Measurements from ENCODE around the gene MAD1L1. TPM values are rescaled to one million over a fixed set of nuclear protein-coding genes. Genes with fewer than 3 reads are reported as not detected.

MAD1L1 gene
- total RNA-seq, 2 donors from 2014 or later = 59.1 to 61.4 TPM

DNA sequence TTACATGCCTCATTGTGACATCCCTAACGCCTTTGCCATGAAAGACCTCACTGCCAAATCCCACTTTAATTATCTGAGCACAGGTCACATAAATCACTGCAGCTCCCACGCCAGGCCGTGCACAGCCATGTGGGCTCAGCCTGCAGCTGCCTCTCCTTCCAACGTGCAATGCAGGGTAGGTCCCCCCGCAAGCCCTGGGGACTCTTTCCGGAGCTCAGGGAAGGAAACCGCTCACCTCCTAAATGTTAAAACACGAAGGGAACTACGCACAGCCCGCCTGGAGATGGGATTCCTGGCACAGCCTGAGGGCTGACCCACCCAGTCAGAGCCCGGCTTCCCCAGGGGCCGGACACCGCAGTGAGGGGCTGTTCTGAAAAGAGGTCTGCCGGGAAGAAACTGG, 128.0 kb downstream of the MAD1L1 start:
- 89% methylated on average over 10 to 14 of the region's 14 CpGs for WGBS, 2 experiments (ENCODE audit: insufficient coverage in 1 of 2, insufficient read length in 1 of 2)
- Histone ChIP-seq H3K4me1 (ENCODE audit: control insufficient read depth, insufficient read depth, low read length) (peaks cover 7% of the 10 kb centered on the region), H3K27ac (ENCODE audit: low read depth, low read length) (peak overlapping the region; percentile 88), H3K9me3 (ENCODE audit: control insufficient read depth, low read length) (no peaks in the 10 kb centered on the region), H3K4me3 (ENCODE audit: low read length) (no peak overlapping the region), H3K27me3 (ENCODE audit: control insufficient read depth, insufficient read depth, low read length, poor library complexity, severe bottlenecking) (no peaks in the 10 kb centered on the region), H3K36me3 (ENCODE audit: control insufficient read depth, insufficient read depth, low read length) (peaks cover under 1% of the 10 kb centered on the region), H3K9ac (ENCODE audit: extremely low read depth, low read length, poor library complexity, severe bottlenecking) (no peak overlapping the region)
- Mint-ChIP-seq H3K4me1 (peaks cover 26% of the 10 kb centered on the region), H3K4me3 (no peak overlapping the region), H3K36me3 (ENCODE audit: low read depth) (peaks cover 6% of the 10 kb centered on the region), H3K9me3 (no peaks in the 10 kb centered on the region), H3K27me3 (ENCODE audit: insufficient read depth) (no peaks in the 10 kb centered on the region), H3K27ac (peak overlapping the region; percentile 87)
- TF ChIP-seq, protein P1, sequence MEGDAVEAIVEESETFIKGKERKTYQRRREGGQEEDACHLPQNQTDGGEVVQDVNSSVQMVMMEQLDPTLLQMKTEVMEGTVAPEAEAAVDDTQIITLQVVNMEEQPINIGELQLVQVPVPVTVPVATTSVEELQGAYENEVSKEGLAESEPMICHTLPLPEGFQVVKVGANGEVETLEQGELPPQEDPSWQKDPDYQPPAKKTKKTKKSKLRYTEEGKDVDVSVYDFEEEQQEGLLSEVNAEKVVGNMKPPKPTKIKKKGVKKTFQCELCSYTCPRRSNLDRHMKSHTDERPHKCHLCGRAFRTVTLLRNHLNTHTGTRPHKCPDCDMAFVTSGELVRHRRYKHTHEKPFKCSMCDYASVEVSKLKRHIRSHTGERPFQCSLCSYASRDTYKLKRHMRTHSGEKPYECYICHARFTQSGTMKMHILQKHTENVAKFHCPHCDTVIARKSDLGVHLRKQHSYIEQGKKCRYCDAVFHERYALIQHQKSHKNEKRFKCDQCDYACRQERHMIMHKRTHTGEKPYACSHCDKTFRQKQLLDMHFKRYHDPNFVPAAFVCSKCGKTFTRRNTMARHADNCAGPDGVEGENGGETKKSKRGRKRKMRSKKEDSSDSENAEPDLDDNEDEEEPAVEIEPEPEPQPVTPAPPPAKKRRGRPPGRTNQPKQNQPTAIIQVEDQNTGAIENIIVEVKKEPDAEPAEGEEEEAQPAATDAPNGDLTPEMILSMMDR (conservative IDR thresholded peaks at IDR 0.05) = no peak
- no peak for DNase-seq

DNA sequence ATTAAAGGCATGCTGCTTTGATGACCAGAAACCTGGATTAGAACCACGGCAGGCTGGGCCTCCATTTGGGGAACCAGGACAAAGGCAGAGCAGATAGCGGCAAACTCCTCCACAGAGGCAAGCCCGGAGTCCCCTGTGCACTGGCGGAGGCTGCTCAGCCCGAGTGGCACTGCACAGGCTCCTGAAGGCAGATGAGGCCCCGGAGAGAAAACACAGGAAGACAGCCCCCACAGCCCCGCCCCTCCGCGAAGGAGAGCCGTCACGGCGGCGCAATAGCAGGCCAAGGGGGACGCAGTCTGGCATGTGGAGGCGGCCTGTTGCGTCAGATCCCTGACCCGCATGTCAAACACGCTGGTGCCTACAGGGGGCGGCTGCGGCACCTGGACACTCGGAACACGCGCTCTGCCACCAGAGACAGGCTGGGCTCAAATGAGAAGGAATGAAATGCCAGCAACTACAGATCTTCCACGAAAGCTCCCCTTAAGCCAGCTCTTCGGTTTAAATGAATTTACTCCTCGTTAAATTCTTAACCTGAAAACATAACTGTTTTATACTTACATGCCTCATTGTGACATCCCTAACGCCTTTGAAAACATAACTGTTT, 128.5 kb downstream of the MAD1L1 start:
- Mint-ChIP-seq H3K27ac (peak overlapping the region; percentile 77), H3K9me3 (no peaks in the 10 kb centered on the region), H3K4me3 (no peak overlapping the region), H3K27me3 (ENCODE audit: insufficient read depth) (no peaks in the 10 kb centered on the region), H3K36me3 (ENCODE audit: low read depth) (peaks cover 6% of the 10 kb centered on the region), H3K4me1 (peaks cover 26% of the 10 kb centered on the region)
- H3K27me3 ChIP-seq (ENCODE audit: control insufficient read depth, insufficient read depth, low read length, poor library complexity, severe bottlenecking) = no peaks in the 10 kb centered on the region
- H3K9ac ChIP-seq (ENCODE audit: extremely low read depth, low read length, poor library complexity, severe bottlenecking) = no peak overlapping the region
- peaks cover 6% of the 10 kb centered on the region for H3K4me1 ChIP-seq (ENCODE audit: control insufficient read depth, insufficient read depth, low read length)
- TF ChIP-seq, protein P1 (conservative IDR thresholded peaks at IDR 0.05) = peak; percentile 80
- no peak overlapping the region for H3K4me3 ChIP-seq (ENCODE audit: low read length)
- no peaks in the 10 kb centered on the region for H3K9me3 ChIP-seq (ENCODE audit: control insufficient read depth, low read length)
- 73 to 75% methylated on average over 16 to 27 of the region's 27 CpGs for WGBS, 2 experiments (ENCODE audit: insufficient coverage in 1 of 2, insufficient read length in 1 of 2)
- no peaks in the 10 kb centered on the region for H3K36me3 ChIP-seq (ENCODE audit: control insufficient read depth, insufficient read depth, low read length)
- peak overlapping the region; percentile 88 for H3K27ac ChIP-seq (ENCODE audit: low read depth, low read length)
- DNase-seq = peak; percentile 95

DNA sequence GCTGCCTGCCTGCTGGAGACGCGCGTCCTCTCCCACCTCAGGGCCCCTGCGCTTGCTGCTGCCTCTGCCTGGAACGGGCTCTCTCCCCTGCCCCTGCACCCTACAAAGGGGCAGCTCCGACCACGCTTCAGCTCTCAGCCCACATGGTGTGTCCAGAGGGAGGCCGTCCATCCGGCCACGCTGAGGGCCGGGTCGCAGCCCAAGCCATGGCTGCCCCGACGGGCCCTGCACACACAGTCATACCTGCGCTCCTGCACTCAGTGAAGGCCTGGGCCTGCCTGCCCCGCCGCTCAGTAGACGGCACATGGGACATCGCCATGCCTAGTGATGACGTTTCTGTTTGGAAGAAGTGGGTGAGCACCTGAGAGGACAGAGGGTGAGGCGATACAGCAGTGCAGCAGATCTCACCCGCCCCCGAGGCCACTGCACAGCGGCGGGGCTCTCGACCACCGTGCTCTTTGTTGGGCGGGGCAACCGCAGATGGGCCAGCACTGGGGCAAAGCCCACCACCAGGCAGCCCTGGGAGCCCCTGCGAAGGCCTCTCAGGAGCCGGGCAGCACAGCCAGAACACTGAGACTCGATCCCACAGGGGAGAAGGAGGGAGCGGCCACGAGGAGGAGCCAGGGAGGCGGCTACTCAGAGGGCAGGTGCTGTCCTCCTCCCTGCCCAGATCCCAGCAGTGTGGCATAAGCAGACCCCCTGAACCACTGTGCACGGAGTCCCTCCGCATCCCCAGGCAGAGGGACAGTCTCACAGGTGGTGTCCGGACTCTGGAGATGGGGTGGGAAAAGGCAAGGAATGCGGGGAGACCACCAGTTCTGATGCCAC, 129.5 kb downstream of the MAD1L1 start:
- TF ChIP-seq, protein P1 (conservative IDR thresholded peaks at IDR 0.05) = no peak
- Mint-ChIP-seq H3K36me3 (ENCODE audit: low read depth) (peaks cover 6% of the 10 kb centered on the region), H3K4me3 (no peak overlapping the region), H3K9me3 (no peaks in the 10 kb centered on the region), H3K4me1 (peaks cover 17% of the 10 kb centered on the region), H3K27ac (peak overlapping the region; percentile 77), H3K27me3 (ENCODE audit: insufficient read depth) (no peaks in the 10 kb centered on the region)
- no peaks in the 10 kb centered on the region for H3K36me3 ChIP-seq (ENCODE audit: control insufficient read depth, insufficient read depth, low read length)
- no peak overlapping the region for H3K4me3 ChIP-seq (ENCODE audit: low read length)
- H3K27ac ChIP-seq (ENCODE audit: low read depth, low read length) = peak overlapping the region; percentile 88
- no peaks in the 10 kb centered on the region for H3K27me3 ChIP-seq (ENCODE audit: control insufficient read depth, insufficient read depth, low read length, poor library complexity, severe bottlenecking)
- no peaks in the 10 kb centered on the region for H3K4me1 ChIP-seq (ENCODE audit: control insufficient read depth, insufficient read depth, low read length)
- WGBS, 2 experiments (ENCODE audit: insufficient coverage in 1 of 2, insufficient read length in 1 of 2) = 93 to 99% methylated on average over 22 to 39 of the region's 39 CpGs
- H3K9ac ChIP-seq (ENCODE audit: extremely low read depth, low read length, poor library complexity, severe bottlenecking) = no peak overlapping the region
- no peak for DNase-seq
- no peaks in the 10 kb centered on the region for H3K9me3 ChIP-seq (ENCODE audit: control insufficient read depth, low read length)

All from endodermal cell (in vitro differentiated cells).